Measurements from ENCODE around the gene DLK1. TPM values are rescaled to one million over a fixed set of nuclear protein-coding genes. Genes with fewer than 3 reads are reported as not detected.
A peak's percentile ranks its signal among the peaks of the same experiment; 100 is the strongest.

The DLK1 gene
- total and polyA plus RNA-seq, 7 donors = 0.36 to 1.2 (median 0.46) TPM; not detected in 4

DNA sequence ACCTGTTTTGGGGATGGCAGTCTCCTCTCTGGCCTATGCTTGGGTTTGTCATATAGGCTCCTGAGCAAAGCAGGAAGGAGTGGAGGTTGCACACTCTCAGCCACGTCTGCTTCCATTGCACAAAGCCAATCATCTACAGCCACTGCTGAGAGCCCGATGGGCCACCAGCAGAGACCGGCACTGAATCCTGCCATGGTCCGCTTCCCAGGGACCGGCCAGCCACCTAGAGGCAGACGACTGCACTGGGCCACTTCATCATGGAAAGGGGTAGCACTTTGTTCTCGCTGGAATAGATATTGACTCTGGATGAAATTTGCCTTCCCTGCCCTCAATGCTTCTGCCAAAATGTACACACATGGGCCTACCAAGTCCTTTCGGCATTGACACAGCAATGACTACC is 22.3 kb downstream of the DLK1 start:
- whole genome bisulfite sequencing, 2 donors = 87 to 89% methylated on average over 8 of the region's 8 CpGs
- Histone ChIP-seq H3K4me1 (no peaks in the 10 kb centered on the region), H3K9me3 (no peaks in the 10 kb centered on the region), H3K27ac (no peak overlapping the region), H3K36me3 (no peaks in the 10 kb centered on the region), H3K27me3 (no peaks in the 10 kb centered on the region), H3K4me3 (no peak overlapping the region)
- TF ChIP-seq, protein P1, sequence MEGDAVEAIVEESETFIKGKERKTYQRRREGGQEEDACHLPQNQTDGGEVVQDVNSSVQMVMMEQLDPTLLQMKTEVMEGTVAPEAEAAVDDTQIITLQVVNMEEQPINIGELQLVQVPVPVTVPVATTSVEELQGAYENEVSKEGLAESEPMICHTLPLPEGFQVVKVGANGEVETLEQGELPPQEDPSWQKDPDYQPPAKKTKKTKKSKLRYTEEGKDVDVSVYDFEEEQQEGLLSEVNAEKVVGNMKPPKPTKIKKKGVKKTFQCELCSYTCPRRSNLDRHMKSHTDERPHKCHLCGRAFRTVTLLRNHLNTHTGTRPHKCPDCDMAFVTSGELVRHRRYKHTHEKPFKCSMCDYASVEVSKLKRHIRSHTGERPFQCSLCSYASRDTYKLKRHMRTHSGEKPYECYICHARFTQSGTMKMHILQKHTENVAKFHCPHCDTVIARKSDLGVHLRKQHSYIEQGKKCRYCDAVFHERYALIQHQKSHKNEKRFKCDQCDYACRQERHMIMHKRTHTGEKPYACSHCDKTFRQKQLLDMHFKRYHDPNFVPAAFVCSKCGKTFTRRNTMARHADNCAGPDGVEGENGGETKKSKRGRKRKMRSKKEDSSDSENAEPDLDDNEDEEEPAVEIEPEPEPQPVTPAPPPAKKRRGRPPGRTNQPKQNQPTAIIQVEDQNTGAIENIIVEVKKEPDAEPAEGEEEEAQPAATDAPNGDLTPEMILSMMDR (IDR thresholded peaks at IDR 0.05) = no peak
- TF ChIP-seq EP300 (IDR thresholded peaks at IDR 0.05) = no peak
- TF ChIP-seq POLR2A (IDR thresholded peaks at IDR 0.05) = no peak
- no peak for TF ChIP-seq POLR2AphosphoS5 (IDR thresholded peaks at IDR 0.05)
- peak; percentile 21 for DNase-seq
- intact Hi-C loops (cut with DNase I) = no loop called here

DNA sequence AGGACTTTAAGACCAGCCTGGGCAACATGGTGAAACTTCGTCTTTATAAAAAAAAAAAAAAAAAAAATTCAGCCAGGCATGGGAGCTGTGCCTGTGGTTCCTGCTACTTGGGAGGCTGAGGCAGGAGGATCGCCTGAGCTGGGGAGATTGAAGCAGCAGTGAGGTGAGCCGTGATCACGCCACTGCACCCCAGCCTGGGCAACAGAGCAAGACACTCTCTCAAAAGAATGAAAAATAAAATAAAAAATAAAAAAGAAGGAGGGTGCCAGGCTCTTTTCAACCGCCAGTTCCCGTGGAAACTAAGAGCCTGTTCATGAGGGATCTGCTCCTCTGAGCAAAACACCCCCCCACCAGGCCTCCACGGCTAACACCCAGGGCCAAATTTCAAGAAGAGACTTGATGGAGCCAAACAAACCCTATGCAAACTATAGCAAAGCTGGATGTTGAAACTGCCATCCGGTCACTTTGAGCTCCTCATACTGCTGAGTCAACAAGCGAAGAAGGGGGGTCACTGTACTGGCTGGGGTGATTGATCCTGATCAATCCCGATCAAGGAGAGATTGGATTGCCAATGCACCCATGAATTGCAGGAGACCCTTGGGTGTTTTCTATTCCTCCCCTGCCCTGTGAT is 23.4 kb downstream of the DLK1 start:
- H3K4me1 ChIP-seq = no peaks in the 10 kb centered on the region
- H3K36me3 ChIP-seq = no peaks in the 10 kb centered on the region
- peak; percentile 13 for DNase-seq
- H3K27me3 ChIP-seq = no peaks in the 10 kb centered on the region
- no peaks in the 10 kb centered on the region for H3K9me3 ChIP-seq
- WGBS, 2 donors = 91 to 94% methylated on average over 10 of the region's 10 CpGs
- intact Hi-C loops (cut with DNase I) = no loop called here
- TF ChIP-seq, protein P1 (IDR thresholded peaks at IDR 0.05) = no peak
- H3K4me3 ChIP-seq = no peak overlapping the region
- no peak overlapping the region for H3K27ac ChIP-seq

DNA sequence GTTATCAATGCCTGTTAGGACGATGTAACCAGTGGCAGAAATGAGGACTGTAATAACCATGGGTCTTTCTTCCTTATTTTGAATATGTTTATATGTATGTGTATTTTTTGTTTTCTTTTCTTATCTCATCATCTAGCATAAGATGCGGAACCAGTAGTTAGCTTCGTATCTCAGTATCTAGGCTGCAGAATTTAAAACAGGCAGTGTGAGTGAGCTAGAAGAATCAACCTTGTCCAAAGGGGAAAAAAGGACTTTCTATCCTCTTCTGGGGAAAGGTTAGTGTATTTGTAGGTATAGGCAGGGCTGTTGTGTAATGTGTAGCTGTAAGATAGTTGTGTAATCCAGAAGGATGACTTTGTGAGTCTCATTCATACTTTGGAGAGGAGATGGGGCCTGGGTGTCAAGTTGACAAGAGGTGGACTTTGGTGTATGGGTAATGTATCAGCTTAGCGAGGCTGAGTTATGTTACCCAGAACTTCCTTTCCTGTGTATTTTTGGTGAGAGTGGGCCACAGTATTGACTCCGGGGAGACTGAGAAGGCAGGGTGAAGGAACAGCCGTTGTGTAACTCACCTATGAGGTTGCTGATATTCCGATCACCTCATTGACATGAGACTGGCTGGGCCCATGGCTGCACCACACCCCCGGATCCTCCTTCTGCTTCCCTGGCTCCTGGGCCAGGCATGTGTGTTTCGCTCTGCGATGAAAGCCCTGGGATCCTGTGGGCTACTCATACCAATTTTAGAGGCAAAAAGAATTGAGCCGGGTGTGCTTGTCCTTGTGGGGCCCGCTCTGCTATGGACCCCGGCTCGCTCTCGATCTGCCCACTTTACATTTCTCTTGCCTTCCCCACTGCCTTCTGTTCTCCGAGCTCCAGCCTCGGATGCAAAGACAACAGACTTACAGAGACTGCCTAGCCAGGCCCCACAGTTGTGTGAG is 24.3 kb downstream of the DLK1 start:
- Histone ChIP-seq H3K27me3 (no peaks in the 10 kb centered on the region), H3K36me3 (no peaks in the 10 kb centered on the region), H3K4me1 (no peaks in the 10 kb centered on the region), H3K9me3 (no peaks in the 10 kb centered on the region), H3K27ac (no peak overlapping the region), H3K4me3 (no peak overlapping the region)
- no peak for TF ChIP-seq EP300 (IDR thresholded peaks at IDR 0.05)
- no peak for TF ChIP-seq POLR2AphosphoS5 (IDR thresholded peaks at IDR 0.05)
- TF ChIP-seq, protein P1 (IDR thresholded peaks at IDR 0.05) = no peak
- WGBS, 2 donors = 87 to 93% methylated on average over 17 of the region's 17 CpGs
- peak; percentile 32 for DNase-seq
- intact Hi-C loops (cut with DNase I) = no loop called here

DNA sequence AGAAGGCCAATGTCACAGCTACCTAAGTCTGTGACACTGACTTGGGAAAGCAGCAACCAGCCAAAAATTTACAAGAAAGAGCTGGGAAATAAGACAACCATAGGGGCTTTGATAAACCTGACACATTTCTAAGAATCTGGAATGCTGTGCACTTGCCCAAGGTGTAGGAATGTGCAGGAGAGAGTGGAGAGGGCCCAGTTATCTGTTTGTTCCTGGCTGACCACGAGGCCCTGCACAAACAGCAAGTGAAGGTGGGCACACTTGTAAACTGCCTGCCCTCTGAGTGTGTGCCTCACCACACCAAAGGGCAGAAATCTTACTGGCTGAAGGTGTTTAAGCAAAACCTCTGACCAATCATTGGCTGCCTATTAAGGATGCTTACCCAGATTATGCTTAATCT is 27.3 kb downstream of the DLK1 start:
- DNase-seq = no peak
- Histone ChIP-seq H3K36me3 (no peaks in the 10 kb centered on the region), H3K4me1 (no peaks in the 10 kb centered on the region), H3K27ac (no peak overlapping the region), H3K4me3 (no peak overlapping the region), H3K9me3 (no peaks in the 10 kb centered on the region), H3K27me3 (no peaks in the 10 kb centered on the region)
- intact Hi-C loops (cut with DNase I) = no loop called here
- WGBS, 2 donors = 40 to 47% methylated on average over 1 of the region's 1 CpG
- TF ChIP-seq POLR2A (IDR thresholded peaks at IDR 0.05) (no peak), POLR2AphosphoS5 (IDR thresholded peaks at IDR 0.05) (no peak), EP300 (IDR thresholded peaks at IDR 0.05) (no peak)
- TF ChIP-seq, protein P1 (IDR thresholded peaks at IDR 0.05) = no peak

Data from sigmoid colon (tissue), 7 donors.